ENCODE results near the gene SMIM5.
"Not testable (repeated sequence)": the region's sequence is repeated elsewhere in the genome, so short reads cannot be mapped to it uniquely, and the experiment has no call there.

SMIM5 gene, protein sequence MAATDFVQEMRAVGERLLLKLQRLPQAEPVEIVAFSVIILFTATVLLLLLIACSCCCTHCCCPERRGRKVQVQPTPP

DNA sequence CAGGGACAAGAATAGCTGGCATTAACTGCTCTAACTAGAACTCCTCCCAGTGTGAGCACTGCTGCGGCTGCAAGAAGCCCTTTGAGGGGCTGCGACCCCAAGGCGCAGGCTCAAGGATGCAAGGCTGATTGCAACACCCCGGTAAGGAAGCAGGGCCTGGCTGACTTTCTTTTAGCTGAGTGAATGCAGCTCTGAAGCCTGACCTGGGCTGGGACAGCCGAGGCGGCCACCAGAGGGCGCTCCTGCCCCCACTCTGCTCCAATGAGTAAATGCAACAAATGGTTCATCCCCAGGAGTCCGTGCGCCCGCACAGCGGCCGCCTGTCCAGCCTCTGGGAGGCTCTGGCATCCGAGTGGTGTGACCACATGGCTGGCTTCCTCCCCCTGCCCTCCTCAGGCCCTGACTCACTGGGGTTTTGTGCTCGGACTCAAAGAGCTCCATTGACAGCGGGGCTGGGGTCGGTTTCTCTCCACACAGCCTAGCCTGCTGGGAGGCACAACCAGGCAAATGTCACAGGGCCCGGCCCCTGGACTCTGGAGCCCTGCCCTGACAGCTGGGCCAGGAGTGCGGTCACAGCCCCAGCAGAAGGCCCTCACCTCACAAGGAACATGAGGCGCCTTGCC, at the start of gene SMIM5:
Gene SMIM5, plus strand, starts transcription at position 572 of the 623 bp plus-strand sequence. CDS start 6,768 bp downstream, outside the sequence.
- DNase-seq (ENCODE audit: low read depth, low spot score) = peak; percentile 97

GRCh38 chr17:75584849-75585175, 48.4 kb upstream of the SMIM5 start:
- no peak for DNase-seq (ENCODE audit: low read depth, low spot score)

DNA sequence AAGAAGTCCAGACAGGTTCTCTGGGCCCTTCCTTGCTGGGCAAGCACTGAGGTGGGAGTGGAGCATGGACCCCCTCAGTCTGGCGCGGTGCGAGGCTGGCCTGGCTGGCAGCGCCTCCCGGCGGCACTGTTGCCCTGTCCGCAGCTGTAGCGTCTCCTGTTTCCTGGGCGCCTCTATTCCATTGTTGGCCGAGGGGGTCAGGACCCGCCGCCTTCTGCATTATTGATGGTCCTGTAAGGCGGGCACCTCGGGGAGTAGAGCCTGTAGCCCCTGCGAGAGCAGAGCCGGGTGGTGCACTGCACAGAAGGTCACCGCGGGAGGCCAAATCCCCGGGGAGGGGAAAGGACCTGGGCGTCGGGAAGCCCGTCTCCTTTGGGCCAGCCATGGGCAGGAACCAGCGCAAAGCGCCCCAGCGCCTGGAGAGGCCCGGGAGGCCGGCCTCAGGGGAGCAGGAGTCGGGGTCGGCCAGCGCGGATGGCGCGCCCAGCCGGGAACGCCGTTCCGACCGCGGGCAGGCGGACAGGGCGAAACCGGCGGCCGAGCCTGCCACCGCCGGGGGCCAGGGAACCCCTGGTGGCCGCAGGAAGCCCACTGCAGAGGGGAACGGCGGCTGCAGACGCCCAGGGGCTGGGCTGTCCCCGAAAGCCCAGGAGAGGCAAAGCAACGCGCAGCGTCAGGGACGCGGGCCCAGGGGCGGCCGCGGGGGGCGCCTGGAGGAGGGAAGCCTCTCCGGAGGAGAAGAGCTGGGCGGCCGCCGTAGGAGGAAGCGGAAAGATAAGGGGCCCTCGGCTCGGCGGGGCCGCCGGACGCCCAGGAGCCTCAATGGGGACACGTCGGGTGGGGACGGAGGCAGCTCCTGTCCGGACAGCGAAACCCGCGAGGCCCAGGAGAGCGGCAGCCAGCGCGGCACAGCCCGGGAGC, 45.3 kb upstream of the SMIM5 start, which contains the start of gene MYO15B:
Gene MYO15B, plus strand, starts transcription at position 126 of the 921 bp plus-strand sequence. Its CDS starts 258 bp downstream, at position 384.
- DNase-seq (ENCODE audit: low read depth, low spot score) = peak; percentile 42

DNA sequence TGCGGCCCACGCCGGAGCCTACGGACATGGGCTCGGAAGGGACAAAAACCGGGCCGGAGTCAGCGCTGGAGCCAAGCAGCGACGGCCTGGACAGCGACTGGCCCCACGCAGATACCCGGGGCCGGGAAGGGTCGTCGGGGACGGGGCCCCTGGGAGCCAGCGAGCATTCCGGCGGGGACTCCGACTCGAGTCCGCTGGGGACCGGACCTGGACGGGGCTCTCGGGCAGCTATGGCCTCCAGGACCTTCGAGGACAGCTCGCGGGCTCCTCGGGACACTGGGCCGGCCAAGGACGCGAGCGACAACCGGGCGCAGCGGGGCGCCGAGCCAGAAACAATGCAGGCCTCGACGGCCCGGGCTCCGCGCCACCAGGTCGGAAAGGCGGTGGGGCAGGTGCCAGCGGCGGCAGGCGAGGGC, 44.6 kb upstream of the SMIM5 start:
- DNase-seq (ENCODE audit: low read depth, low spot score) = no peak

DNA sequence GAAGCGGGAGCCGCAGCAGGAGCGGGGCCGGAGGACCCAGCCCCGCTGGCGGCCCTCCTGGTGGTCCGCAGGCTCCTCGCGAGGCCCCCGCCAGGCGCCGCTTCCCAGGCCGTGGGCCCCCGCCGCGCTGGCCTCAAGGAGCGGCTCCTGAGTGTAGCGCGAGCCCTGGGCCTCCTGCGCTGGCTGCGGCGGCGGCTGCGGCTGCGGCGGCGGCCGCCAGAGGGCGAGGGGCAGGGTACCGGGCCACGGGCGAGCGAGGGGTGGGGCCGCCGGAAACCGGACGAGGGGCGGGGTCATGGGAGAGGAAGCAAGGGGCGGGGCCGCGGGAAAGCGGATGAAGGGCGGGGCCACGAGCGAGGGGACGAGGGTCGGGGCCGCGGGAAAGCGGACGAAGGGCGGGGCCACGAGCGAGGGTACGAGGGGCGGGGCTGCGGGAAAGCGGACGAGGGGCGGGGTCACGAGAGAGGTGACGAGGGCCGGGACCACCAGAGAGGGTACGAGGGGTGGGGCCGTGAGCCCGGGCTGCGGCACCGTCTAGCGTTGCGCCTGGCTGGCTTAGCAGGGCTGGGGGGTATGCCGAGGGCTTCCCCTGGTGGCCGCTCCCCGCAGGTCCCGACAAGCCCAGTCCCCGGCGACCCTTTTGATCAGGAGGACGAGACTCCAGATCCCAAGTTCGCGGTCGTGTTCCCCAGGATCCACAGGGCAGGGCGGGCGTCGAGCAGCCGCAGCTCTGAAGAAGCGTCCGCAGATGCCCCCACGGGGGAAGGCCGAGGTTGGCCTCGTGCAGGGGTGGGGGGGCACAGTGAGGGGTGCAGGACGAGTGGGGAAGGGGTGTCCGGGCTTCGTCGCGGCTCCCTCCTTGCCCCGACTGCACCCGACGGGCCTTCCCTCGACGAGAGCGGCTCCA, 44.0 kb upstream of the SMIM5 start:
- peak; percentile 96 for DNase-seq (ENCODE audit: low read depth, low spot score)

GRCh38 chr17:75589919-75590303, 43.3 kb upstream of the SMIM5 start:
- DNase-seq (ENCODE audit: low read depth, low spot score) = no peak

GRCh38 chr17:75590314-75590761, 42.9 kb upstream of the SMIM5 start:
- DNase-seq (ENCODE audit: low read depth, low spot score) = no peak

- no peak for DNase-seq (ENCODE audit: low read depth, low spot score)
Measured at GRCh38 chr17:75590849-75591721, 42.1 kb upstream of the SMIM5 start.

DNA sequence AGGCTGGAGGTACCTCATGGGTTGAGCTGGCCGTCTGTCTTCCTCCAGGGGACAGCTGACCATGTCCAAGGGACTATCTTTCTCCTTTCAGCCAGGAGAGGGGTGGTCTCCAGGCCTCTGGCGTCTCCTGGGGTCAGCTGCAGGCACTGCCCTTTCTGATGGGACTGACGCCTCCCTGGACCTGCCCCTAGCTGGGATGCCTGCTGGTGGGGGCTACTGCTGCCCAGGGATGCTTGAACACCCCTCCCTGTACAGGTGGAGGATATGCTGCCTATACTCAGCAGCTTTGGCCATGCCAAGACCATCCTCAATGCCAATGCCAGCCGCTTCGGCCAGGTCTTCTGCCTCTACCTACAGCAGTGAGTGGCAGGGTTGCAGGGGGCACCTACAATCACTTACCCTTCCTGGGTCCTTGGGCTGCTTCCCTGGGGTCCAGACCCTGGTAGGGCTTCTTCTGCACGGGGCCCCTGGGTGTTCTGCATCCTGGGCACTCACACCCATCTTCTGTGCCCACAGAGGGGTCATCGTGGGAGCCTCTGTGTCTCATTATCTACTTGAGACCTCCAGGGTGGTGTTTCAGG, 41.4 kb upstream of the SMIM5 start:
- DNase-seq (ENCODE audit: low read depth, low spot score) = no peak

GRCh38 chr17:75592348-75593020, 40.8 kb upstream of the SMIM5 start:
- no peak for DNase-seq (ENCODE audit: low read depth, low spot score)

DNA sequence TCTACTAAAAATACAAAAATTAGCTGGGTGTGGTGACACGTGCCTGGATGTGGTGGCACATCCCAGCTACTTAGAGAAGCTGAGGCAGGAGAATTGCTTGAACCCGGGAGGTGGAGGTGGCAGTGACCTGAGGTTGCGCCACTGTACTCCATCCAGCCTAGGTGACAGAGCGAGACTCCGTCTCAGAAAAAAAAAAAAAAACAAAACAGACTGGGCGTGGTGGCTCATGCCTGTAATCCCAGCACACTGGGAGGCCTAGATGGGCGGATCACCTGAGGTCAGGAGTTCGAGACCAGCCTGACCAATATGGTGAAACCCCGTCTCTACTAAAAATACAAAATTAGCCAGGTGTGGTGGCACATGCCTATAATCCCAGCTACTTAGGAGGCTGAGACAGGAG, 39.8 kb upstream of the SMIM5 start:
- DNase-seq (ENCODE audit: low read depth, low spot score) = not testable (repeated sequence)

DNA sequence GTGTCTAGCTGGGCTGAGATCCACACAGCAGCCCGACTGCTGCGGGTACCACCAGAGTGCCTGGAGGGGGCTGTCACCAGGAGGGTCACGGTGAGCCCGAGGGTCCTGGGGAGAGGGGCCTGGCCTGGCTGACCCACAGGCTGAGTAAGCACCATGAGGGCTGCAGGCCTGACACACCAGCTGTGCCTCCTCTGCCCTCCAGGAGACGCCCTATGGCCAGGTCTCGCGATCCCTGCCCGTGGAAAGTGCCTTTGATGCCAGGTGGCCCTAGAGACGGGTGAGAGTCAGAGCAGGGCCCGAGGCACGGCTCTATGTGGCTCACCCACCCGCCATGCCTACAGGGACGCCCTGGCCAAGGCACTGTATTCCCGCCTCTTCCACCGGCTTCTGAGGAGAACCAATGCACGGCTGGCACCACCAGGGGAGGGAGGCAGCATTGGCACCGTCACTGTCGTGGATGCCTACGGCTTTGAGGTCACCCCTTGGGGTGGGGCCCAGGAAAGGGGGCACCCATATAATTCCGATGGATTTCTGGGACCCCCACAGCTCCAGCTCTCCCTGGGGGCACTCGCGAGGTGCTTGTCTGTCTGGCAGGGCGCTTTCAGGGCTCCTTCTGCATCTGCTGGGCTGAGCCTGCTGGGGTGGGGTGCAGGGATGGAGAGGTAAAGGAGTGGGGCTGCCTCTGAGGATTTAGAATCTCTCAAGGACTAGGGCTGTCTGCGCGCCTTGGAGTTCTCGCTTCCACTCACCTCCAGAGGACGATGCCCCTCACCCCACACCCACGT, 38.5 kb upstream of the SMIM5 start:
- no peak for DNase-seq (ENCODE audit: low read depth, low spot score)

DNA sequence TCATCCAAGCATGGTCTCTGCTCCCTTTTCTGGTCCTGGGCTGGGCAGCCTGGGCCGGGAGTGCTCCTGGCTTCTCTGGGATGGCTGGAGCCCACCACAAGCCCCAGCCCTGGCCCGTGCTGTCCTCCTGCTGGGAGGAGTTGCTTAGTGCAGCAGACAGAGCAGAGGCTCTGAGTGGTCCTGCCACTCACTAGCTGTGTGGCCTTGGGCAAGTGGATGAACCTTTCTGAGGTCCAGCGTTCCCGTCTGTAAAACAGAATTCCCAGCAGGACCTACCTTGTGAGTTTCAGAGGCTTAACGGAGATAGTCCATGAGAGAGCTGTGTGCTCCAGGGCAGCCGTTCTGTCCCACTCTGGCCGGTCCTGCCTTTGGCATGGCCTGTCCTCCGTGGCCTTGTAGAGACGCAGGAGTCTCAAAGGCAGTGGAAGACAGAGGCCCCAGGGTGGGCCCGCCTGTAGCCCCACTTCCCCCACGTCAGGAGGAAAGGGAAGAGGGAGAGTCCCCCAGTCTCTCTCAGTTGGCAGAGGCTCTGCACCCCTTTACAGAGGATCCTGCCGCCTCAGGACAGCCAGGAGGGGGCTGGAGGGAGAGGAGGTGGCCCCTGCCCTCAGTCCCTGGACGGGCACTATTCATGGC, 37.8 kb upstream of the SMIM5 start:
- DNase-seq (ENCODE audit: low read depth, low spot score) = no peak

- DNase-seq (ENCODE audit: low read depth, low spot score) = no peak
Measured at GRCh38 chr17:75595920-75596313, 37.3 kb upstream of the SMIM5 start.

DNA sequence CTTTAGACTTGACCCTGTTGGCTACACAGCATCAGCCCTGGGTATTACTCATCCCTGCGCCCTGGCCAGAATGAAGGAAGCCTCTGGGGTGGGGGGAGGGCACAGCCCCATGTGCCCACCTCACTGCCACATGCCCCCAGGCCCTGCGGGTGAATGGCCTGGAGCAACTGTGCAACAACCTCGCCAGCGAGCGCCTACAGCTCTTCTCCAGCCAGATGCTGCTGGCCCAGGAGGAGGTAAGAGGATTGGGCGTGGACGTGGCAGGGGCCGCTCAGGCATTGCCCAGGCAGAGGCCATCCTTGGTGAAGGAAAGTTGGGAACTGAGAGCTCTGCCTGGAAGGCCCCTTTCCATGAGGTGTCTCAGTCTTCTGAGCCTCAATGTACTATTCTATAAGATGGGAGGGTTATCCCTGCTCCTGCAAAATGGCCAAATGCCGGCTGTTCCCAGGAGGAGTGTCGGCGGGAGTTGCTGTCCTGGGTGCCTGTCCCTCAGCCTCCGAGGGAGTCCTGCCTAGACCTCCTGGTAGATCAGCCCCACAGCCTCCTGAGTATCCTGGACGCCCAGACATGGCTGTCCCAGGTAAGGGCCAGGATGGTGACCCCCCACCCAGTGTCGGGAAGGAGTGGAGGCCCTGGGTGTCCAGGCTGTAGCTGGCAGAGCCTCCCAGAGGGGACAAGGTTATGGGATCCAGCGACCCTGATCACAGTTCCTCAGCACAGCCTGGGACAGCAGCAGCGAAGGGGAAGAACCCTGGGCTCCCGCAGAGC, 36.7 kb upstream of the SMIM5 start:
- no peak for DNase-seq (ENCODE audit: low read depth, low spot score)

GRCh38 chr17:75601057-75601987, 31.9 kb upstream of the SMIM5 start:
- peak; percentile 40 for DNase-seq (ENCODE audit: low read depth, low spot score)

DNA sequence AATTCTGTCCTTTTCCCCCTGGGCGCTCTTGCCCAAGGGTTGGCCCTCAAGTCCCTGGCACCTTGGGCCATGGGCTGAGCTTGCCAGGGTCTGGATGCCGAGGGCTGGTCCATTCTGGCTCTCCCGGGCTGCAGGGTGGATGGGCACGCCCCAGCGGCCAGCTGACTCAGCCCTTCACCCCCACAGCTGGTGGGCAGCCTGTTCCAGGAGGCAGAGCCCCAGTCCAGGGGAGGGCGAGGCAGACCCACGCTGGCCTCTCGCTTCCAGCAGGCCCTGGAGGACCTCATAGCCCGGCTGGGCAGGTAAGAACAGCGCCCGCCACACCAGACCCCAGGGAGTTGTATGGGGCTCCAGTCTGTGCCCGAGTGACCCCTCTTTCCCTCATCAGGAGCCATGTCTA, 30.6 kb upstream of the SMIM5 start:
- no peak for DNase-seq (ENCODE audit: low read depth, low spot score)
